Measurements from ENCODE around the gene TNFSF13B.

The TNFSF13B gene

DNA sequence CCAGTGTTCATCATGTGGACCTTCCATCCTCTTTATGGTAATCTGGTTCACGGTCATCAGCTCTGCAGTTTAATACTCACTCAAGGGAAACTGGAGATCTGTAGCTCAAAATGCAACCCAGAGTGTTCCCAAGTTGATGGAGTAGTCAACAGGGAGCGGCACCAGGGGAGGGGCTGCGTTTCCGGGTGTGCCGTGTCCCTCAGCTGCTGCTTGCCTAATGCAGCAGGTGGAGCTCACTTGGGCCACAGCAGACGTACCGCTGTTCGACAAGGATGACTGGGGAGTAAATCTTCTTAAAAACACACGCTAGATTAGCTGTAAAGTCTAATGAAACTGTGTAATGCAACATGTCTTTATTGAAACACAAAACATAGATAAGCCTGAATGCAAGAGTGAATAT is 81.1 kb downstream of the TNFSF13B start:
- no peak for DNase-seq

DNA sequence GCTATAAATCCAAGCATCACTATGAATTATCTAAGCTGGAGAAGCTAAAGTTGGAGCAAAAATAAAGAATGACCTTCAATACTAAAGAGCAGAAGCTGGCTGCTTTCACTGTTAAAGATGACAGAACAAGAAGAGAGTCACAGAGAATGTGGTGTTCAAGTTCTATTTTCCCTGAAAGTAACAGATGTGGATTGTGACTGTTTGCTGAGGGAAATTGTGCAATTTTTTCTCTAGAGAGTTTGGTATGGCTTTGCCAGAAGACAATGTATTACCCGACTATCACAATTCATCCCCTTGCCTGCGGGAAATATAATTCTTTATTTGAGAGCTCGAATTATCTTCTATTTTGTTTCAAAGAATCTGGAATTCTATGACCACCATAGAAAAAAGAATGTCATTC is 83.1 kb downstream of the TNFSF13B start:
- no peak for DNase-seq

DNA sequence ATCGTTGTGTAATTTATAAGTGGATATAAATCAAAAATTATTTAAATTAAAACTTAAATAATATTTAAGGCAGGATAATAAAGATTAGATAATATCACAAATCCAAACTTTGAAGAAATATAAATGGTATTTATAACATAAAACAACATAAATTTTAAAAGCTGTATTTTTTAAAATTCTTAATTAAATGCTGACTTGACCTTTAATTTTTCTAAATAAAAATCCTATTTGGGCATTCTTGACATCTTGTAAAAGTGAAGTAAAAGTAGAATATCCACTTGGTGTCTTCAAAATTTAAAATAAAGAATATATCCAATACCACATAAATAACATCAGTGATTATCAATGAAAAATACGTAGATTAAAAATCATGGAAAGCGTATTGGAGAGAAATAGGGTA is 87.7 kb downstream of the TNFSF13B start:
- no peak for DNase-seq
